HEK293 (cell line): Measurements from ENCODE around the gene MLX.

ENCODE experiments used
- GLI2 ChIP-seq: fragments of 450-650 bp; formaldehyde crosslinking; IDR thresholded peaks from 2 replicates; pipeline ENCODE4; 2017; ENCODE audit warnings: missing biosample characterization, missing genetic modification characterization, low read depth, borderline replicate concordance
- GLIS2 ChIP-seq: fragments of 450-650 bp; formaldehyde crosslinking; IDR thresholded peaks from 2 replicates; pipeline ENCODE4 v1.5.1; 2016; ENCODE audit warnings: missing biosample characterization, missing genetic modification characterization
- HOXC10 ChIP-seq: sonication (generic); formaldehyde crosslinking; IDR thresholded peaks from 2 replicates; pipeline ENCODE4 v1.8.1; 2023; ENCODE audit warnings: mild to moderate bottlenecking, missing genetic modification reagents
- SETDB1 ChIP-seq: IDR thresholded peaks from one replicate; pipeline ENCODE4 v1.6.1; 2017; ENCODE audit warnings: mild to moderate bottlenecking, low read length, moderate library complexity, mixed read lengths; ENCODE audit not compliant: insufficient read length
- SP2 ChIP-seq: fragments of 450-650 bp; formaldehyde crosslinking; IDR thresholded peaks from 2 replicates; pipeline ENCODE4 v1.5.1; 2016; ENCODE audit warnings: missing biosample characterization, missing genetic modification characterization
- SP7 ChIP-seq: fragments of 450-650 bp; formaldehyde crosslinking; IDR thresholded peaks from 2 replicates; pipeline ENCODE4 v1.5.1; 2016; ENCODE audit warnings: missing biosample characterization, missing genetic modification characterization
- TRIM28 ChIP-seq: IDR thresholded peaks from 2 replicates; pipeline ENCODE4 v1.6.1; 2011; ENCODE audit warnings: low read length, control low read depth, borderline replicate concordance
- TSHZ1 ChIP-seq: fragments of 450-650 bp; formaldehyde crosslinking; IDR thresholded peaks from 2 replicates; pipeline ENCODE4 v1.5.1; 2016; ENCODE audit warnings: missing biosample characterization, missing genetic modification characterization, borderline replicate concordance
- ZNF133 ChIP-seq: fragments of 450-650 bp; formaldehyde crosslinking; IDR thresholded peaks from 2 replicates; pipeline ENCODE4 v1.5.1; 2016; ENCODE audit warnings: missing biosample characterization, missing genetic modification characterization
- ZNF311 ChIP-seq: fragments of 450-650 bp; formaldehyde crosslinking; IDR thresholded peaks from 2 replicates; pipeline ENCODE4 v1.5.1; 2017; ENCODE audit warnings: missing biosample characterization, missing genetic modification characterization, borderline replicate concordance
- ZNF341 ChIP-seq: fragments of 450-650 bp; formaldehyde crosslinking; IDR thresholded peaks from 2 replicates; pipeline ENCODE4; 2016; ENCODE audit warnings: low read depth, missing biosample characterization, missing genetic modification characterization
- ZNF350 ChIP-seq: fragments of 450-650 bp; formaldehyde crosslinking; IDR thresholded peaks from 2 replicates; pipeline ENCODE4 v1.5.0; 2017; ENCODE audit warnings: missing biosample characterization, mild to moderate bottlenecking, missing genetic modification characterization
- ZNF426 ChIP-seq: fragments of 450-650 bp; formaldehyde crosslinking; IDR thresholded peaks from 2 replicates; pipeline ENCODE4 v1.5.1; 2017; ENCODE audit warnings: missing biosample characterization, missing genetic modification characterization, mild to moderate bottlenecking, inconsistent platforms, moderate library complexity
- ZNF510 ChIP-seq: fragments of 450-650 bp; formaldehyde crosslinking; IDR thresholded peaks from 2 replicates; pipeline ENCODE4 v1.5.1; 2018; ENCODE audit warnings: mild to moderate bottlenecking, missing genetic modification characterization, missing biosample characterization; ENCODE audit not compliant: insufficient replicate concordance
- ZNF513 ChIP-seq: fragments of 450-650 bp; IDR thresholded peaks from 2 replicates; pipeline ENCODE4 v1.5.1; 2018; ENCODE audit warnings: missing biosample characterization, missing genetic modification characterization
- ZNF521 ChIP-seq: fragments of 450-650 bp; formaldehyde crosslinking; IDR thresholded peaks from 2 replicates; pipeline ENCODE4 v1.5.1; 2017; ENCODE audit warnings: missing biosample characterization, mild to moderate bottlenecking, missing genetic modification characterization
- ZNF629 ChIP-seq: fragments of 450-650 bp; formaldehyde crosslinking; IDR thresholded peaks from 2 replicates; pipeline ENCODE4 v1.5.1; 2017; ENCODE audit warnings: missing biosample characterization, missing genetic modification characterization
- ZSCAN23 ChIP-seq: fragments of 450-650 bp; formaldehyde crosslinking; IDR thresholded peaks from 2 replicates; pipeline ENCODE4 v1.5.1; 2016; ENCODE audit warnings: missing biosample characterization, missing genetic modification characterization
- TF ChIP-seq, protein P1 (sequence below): fragments of 450-650 bp; formaldehyde crosslinking; IDR thresholded peaks from 2 replicates; pipeline ENCODE4 v1.5.1; 2016; ENCODE audit warnings: missing biosample characterization, missing genetic modification characterization, low read depth
- TF ChIP-seq, protein P2 (sequence below): fragments of 450-650 bp; formaldehyde crosslinking; IDR thresholded peaks from 2 replicates; pipeline ENCODE4 v1.5.1; 2017; ENCODE audit warnings: missing biosample characterization, missing genetic modification characterization
- TF ChIP-seq, protein P3 (sequence below): fragments of 450-650 bp; formaldehyde crosslinking; IDR thresholded peaks from 2 replicates; pipeline ENCODE4 v1.5.1; 2016; ENCODE audit warnings: missing biosample characterization, missing genetic modification characterization
- TF ChIP-seq, protein P4 (sequence below): IDR thresholded peaks from 2 replicates; pipeline ENCODE4 v1.6.1; 2011; ENCODE audit warnings: mild to moderate bottlenecking, low read depth, low read length, borderline replicate concordance
- TF ChIP-seq, protein P5 (sequence below): fragments of 450-650 bp; formaldehyde crosslinking; IDR thresholded peaks from 2 replicates; pipeline ENCODE4 v1.5.1; 2016; ENCODE audit warnings: missing biosample characterization, missing genetic modification characterization
- TF ChIP-seq, protein P6 (sequence below): fragments of 450-650 bp; formaldehyde crosslinking; IDR thresholded peaks from 2 replicates; pipeline ENCODE4 v1.5.1; 2016; ENCODE audit warnings: missing biosample characterization, missing genetic modification characterization

Gene MLX

DNA sequence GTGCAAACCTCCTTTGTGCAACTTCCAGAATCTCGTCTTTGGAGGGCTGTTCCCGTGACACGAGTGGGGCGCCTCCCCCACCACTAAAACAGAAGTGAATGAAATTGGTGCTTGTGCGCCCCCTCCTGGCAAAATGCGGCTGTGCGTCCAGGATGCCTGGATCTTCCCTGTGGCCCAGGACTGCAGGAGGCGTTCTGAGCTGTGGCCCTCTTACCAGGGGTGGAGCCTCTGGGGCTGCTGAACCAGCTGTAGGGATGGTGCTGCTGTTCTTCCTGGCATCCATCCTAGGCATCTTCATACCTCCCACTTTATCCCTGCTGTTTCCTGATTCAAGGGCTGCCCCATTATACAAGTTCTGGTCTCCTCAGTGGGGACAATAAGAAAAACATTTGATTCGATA, 49.4 kb upstream of the MLX start (continued):
- TF ChIP-seq TSHZ1 (tag by site-specific recombination): no peak
- TF ChIP-seq ZNF629 (tag by site-specific recombination): peak; percentile 28; the same call in 1 of the 2 replicates
- TF ChIP-seq ZNF513: no peak
- no peak for TF ChIP-seq ZNF521 (tag by site-specific recombination)
- TF ChIP-seq, protein P1, sequence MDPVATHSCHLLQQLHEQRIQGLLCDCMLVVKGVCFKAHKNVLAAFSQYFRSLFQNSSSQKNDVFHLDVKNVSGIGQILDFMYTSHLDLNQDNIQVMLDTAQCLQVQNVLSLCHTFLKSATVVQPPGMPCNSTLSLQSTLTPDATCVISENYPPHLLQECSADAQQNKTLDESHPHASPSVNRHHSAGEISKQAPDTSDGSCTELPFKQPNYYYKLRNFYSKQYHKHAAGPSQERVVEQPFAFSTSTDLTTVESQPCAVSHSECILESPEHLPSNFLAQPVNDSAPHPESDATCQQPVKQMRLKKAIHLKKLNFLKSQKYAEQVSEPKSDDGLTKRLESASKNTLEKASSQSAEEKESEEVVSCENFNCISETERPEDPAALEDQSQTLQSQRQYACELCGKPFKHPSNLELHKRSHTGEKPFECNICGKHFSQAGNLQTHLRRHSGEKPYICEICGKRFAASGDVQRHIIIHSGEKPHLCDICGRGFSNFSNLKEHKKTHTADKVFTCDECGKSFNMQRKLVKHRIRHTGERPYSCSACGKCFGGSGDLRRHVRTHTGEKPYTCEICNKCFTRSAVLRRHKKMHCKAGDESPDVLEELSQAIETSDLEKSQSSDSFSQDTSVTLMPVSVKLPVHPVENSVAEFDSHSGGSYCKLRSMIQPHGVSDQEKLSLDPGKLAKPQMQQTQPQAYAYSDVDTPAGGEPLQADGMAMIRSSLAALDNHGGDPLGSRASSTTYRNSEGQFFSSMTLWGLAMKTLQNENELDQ (tag by site-specific recombination): no peak
- peak; percentile 97 for TF ChIP-seq ZNF341 (tag by site-specific recombination)
- no peak for TF ChIP-seq ZNF133 (tag by site-specific recombination)
- TF ChIP-seq, protein P2, sequence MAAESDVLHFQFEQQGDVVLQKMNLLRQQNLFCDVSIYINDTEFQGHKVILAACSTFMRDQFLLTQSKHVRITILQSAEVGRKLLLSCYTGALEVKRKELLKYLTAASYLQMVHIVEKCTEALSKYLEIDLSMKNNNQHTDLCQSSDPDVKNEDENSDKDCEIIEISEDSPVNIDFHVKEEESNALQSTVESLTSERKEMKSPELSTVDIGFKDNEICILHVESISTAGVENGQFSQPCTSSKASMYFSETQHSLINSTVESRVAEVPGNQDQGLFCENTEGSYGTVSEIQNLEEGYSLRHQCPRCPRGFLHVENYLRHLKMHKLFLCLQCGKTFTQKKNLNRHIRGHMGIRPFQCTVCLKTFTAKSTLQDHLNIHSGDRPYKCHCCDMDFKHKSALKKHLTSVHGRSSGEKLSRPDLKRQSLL (tag by site-specific recombination): no peak
- TF ChIP-seq ZNF426 (tag by site-specific recombination): no peak
- no peak for TF ChIP-seq SETDB1
- TF ChIP-seq, protein P3, sequence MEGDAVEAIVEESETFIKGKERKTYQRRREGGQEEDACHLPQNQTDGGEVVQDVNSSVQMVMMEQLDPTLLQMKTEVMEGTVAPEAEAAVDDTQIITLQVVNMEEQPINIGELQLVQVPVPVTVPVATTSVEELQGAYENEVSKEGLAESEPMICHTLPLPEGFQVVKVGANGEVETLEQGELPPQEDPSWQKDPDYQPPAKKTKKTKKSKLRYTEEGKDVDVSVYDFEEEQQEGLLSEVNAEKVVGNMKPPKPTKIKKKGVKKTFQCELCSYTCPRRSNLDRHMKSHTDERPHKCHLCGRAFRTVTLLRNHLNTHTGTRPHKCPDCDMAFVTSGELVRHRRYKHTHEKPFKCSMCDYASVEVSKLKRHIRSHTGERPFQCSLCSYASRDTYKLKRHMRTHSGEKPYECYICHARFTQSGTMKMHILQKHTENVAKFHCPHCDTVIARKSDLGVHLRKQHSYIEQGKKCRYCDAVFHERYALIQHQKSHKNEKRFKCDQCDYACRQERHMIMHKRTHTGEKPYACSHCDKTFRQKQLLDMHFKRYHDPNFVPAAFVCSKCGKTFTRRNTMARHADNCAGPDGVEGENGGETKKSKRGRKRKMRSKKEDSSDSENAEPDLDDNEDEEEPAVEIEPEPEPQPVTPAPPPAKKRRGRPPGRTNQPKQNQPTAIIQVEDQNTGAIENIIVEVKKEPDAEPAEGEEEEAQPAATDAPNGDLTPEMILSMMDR (tag by site-specific recombination): peak; percentile 94
- no peak for TF ChIP-seq ZNF350 (tag by site-specific recombination)
- no peak for TF ChIP-seq GLI2 (tag by site-specific recombination)
- no peak for TF ChIP-seq ZNF311 (tag by site-specific recombination)
- no peak for TF ChIP-seq ZSCAN23
- TF ChIP-seq, protein P4, sequence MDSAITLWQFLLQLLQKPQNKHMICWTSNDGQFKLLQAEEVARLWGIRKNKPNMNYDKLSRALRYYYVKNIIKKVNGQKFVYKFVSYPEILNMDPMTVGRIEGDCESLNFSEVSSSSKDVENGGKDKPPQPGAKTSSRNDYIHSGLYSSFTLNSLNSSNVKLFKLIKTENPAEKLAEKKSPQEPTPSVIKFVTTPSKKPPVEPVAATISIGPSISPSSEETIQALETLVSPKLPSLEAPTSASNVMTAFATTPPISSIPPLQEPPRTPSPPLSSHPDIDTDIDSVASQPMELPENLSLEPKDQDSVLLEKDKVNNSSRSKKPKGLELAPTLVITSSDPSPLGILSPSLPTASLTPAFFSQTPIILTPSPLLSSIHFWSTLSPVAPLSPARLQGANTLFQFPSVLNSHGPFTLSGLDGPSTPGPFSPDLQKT: no peak
- no peak for TF ChIP-seq TRIM28
- TF ChIP-seq HOXC10: no peak
- TF ChIP-seq, protein P5, sequence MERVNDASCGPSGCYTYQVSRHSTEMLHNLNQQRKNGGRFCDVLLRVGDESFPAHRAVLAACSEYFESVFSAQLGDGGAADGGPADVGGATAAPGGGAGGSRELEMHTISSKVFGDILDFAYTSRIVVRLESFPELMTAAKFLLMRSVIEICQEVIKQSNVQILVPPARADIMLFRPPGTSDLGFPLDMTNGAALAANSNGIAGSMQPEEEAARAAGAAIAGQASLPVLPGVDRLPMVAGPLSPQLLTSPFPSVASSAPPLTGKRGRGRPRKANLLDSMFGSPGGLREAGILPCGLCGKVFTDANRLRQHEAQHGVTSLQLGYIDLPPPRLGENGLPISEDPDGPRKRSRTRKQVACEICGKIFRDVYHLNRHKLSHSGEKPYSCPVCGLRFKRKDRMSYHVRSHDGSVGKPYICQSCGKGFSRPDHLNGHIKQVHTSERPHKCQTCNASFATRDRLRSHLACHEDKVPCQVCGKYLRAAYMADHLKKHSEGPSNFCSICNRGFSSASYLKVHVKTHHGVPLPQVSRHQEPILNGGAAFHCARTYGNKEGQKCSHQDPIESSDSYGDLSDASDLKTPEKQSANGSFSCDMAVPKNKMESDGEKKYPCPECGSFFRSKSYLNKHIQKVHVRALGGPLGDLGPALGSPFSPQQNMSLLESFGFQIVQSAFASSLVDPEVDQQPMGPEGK (tag by site-specific recombination): peak; percentile 68
- TF ChIP-seq, protein P6, sequence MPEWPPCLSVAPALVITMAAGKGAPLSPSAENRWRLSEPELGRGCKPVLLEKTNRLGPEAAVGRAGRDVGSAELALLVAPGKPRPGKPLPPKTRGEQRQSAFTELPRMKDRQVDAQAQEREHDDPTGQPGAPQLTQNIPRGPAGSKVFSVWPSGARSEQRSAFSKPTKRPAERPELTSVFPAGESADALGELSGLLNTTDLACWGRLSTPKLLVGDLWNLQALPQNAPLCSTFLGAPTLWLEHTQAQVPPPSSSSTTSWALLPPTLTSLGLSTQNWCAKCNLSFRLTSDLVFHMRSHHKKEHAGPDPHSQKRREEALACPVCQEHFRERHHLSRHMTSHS (tag by site-specific recombination): no peak
- peak; percentile 15; the same call in 1 of the 2 replicates for TF ChIP-seq SP7
- peak; percentile 36; the same call in 1 of the 2 replicates for TF ChIP-seq GLIS2 (tag by site-specific recombination)
- TF ChIP-seq ZNF510 (tag by site-specific recombination): no peak
- TF ChIP-seq SP2 (tag by site-specific recombination): peak; percentile 13; the same call in 1 of the 2 replicates
